ENCODE measurements around the gene MBD2. TPM values are rescaled to one million over a fixed set of nuclear protein-coding genes. Genes with fewer than 3 reads are reported as not detected.

The MBD2 gene
- total RNA-seq, 1 experiment from 2014 or later: 37.0 TPM

DNA sequence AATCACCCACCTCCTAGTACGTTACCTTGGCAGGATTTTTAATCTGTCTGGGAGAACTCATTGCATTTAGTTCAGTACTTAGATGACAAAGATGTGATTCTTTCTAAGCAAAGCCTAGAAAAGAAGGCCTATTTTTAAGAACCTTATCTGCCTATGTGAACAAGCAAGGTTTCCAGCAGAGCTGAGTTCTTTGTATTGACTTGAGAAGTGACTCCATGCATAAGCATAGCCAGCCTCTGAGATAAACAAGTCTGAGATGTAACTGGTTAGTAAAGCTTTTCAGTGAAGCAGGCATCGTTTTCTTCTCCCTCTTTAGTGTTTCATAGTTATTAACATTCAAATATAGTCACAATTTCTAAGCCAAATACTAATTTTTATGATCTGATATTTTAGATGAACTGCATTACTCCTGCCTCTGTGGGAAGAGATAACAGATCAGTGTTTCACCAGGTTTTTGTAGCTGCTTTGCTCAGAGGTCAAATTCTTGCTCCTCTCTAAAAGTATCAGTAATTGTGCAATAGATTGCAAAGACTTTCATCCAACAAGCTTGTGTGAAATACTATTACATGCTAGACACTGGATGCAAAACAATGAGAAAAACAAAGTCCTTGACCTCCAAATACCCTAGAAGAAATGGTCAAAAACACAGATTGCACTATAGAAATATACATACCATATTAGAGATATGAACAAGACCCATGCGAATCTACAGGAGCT, 107.8 kb downstream of the MBD2 start:
- Histone ChIP-seq H4K20me1 (ENCODE audit: low read length) (no peaks in the 10 kb centered on the region), H3K79me2 (ENCODE audit: low read length) (no peaks in the 10 kb centered on the region), H3K4me3 (ENCODE audit: low read length) (no peak overlapping the region), H3K4me2 (ENCODE audit: low read length) (no peak overlapping the region), H3K27ac (ENCODE audit: low read length) (no peak overlapping the region), H3F3A (ENCODE audit: low read length, unreplicated experiment) (no peaks in the 10 kb centered on the region), H3K9me2 (replicated peaks; ENCODE audit: low read length) (no peaks in the 10 kb centered on the region), H3K4me1 (ENCODE audit: insufficient read depth, low read length) (no peaks in the 10 kb centered on the region), H3K9ac (ENCODE audit: low read length) (no peak overlapping the region), H3K27me3 (ENCODE audit: low read length) (peaks cover 9% of the 10 kb centered on the region; the same call in 1 of the 2 replicates), H2AFZ (ENCODE audit: low read length) (no peak overlapping the region), H3K9me3 (ENCODE audit: low read length) (no peaks in the 10 kb centered on the region), H3K36me3 (ENCODE audit: low read depth, low read length) (no peaks in the 10 kb centered on the region)
- TF ChIP-seq, protein P1, sequence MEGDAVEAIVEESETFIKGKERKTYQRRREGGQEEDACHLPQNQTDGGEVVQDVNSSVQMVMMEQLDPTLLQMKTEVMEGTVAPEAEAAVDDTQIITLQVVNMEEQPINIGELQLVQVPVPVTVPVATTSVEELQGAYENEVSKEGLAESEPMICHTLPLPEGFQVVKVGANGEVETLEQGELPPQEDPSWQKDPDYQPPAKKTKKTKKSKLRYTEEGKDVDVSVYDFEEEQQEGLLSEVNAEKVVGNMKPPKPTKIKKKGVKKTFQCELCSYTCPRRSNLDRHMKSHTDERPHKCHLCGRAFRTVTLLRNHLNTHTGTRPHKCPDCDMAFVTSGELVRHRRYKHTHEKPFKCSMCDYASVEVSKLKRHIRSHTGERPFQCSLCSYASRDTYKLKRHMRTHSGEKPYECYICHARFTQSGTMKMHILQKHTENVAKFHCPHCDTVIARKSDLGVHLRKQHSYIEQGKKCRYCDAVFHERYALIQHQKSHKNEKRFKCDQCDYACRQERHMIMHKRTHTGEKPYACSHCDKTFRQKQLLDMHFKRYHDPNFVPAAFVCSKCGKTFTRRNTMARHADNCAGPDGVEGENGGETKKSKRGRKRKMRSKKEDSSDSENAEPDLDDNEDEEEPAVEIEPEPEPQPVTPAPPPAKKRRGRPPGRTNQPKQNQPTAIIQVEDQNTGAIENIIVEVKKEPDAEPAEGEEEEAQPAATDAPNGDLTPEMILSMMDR (conservative IDR thresholded peaks at IDR 0.05; ENCODE audit: low read depth, low read length): no peak
- TF ChIP-seq EZH2 (IDR thresholded peaks at IDR 0.05; ENCODE audit: low read length, unreplicated experiment): no peak
- no peak for TF ChIP-seq EZH2phosphoT487 (IDR thresholded peaks at IDR 0.05; ENCODE audit: borderline replicate concordance, low read length)
- BruUV-seq (replicated peaks): no TSS peak
- no peak for DNase-seq
- no peak for ATAC-seq
- POLR2A ChIA-PET (ENCODE audit: unreplicated experiment): no interaction called here
- intact Hi-C loops (cut with micrococcal nuclease): loop anchor here (5.0 kb wide), 1 partner anchor 74 kb away; no protein-coding TSS in a partner anchor
- CTCF ChIA-PET: no interaction called here

DNA sequence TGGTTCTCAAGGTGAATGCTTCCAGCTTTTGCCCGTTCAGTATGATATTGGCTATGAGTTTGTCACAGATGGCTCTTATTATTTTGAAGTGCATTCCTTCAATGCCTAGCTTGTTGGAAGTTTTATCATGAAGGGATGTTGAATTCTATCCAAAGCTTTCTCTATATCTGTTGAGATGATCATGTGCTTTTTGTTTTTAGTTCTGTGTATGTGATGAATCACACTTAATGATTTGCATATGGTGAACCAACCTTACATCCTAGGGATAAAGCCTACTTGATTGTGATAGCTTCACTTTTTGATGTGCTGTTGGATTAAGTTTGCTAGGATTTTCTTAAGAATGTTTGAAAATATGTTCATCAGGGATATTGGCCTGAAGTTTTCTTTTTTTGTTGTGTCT, 112.1 kb downstream of the MBD2 start:
- Histone ChIP-seq H4K20me1 (ENCODE audit: low read length) (no peaks in the 10 kb centered on the region), H3K4me1 (ENCODE audit: insufficient read depth, low read length) (no peaks in the 10 kb centered on the region), H3K4me3 (ENCODE audit: low read length) (no peak overlapping the region), H3K9me3 (ENCODE audit: low read length) (no peaks in the 10 kb centered on the region), H3K27me3 (ENCODE audit: low read length) (peaks cover 9% of the 10 kb centered on the region; the same call in 1 of the 2 replicates), H3F3A (ENCODE audit: low read length, unreplicated experiment) (no peaks in the 10 kb centered on the region), H3K4me2 (ENCODE audit: low read length) (no peak overlapping the region), H3K9ac (ENCODE audit: low read length) (no peak overlapping the region), H2AFZ (ENCODE audit: low read length) (no peak overlapping the region), H3K79me2 (ENCODE audit: low read length) (no peaks in the 10 kb centered on the region), H3K36me3 (ENCODE audit: low read depth, low read length) (no peaks in the 10 kb centered on the region), H3K9me2 (replicated peaks; ENCODE audit: low read length) (no peaks in the 10 kb centered on the region), H3K27ac (ENCODE audit: low read length) (no peak overlapping the region)
- TF ChIP-seq EZH2 (IDR thresholded peaks at IDR 0.05; ENCODE audit: low read length, unreplicated experiment): no peak
- TF ChIP-seq, protein P1 (conservative IDR thresholded peaks at IDR 0.05; ENCODE audit: low read depth, low read length): no peak
- TF ChIP-seq EZH2phosphoT487 (IDR thresholded peaks at IDR 0.05; ENCODE audit: borderline replicate concordance, low read length): no peak
- intact Hi-C loops (cut with micrococcal nuclease): no loop called here
- DNase-seq: no peak
- ATAC-seq: no peak
- ChIA-PET POLR2A (ENCODE audit: unreplicated experiment) (no interaction called here), CTCF (no interaction called here)
- no TSS peak for BruUV-seq (replicated peaks)

DNA sequence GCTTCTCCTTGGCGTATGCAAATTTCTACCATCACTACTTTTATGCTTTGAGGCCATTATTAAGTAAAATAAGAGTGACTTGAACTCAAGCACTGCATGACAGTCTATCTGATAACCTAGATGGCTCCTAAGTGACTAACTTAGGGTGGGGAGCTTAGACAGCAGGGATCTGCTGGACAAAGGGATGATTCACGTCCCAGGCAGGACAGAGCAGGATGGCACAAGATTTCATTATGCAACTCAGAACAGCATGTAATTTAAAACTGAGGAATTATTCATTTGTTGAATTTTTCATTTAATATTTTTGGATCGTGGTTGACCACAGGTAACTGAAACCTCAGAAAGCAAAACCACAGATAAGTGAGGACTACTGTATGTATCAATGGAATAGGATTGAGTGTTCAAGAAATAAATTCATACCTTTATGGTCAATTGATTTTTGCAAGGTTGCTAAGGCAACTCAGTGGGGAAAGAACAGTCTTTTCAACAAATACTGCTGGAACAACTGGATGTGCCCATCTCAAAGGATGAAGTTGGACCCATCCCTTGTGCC, 115.3 kb downstream of the MBD2 start:
- ATAC-seq (no peak), DNase-seq (peak; percentile 48)
- Histone ChIP-seq H3K9ac (ENCODE audit: low read length) (no peak overlapping the region), H3K9me3 (ENCODE audit: low read length) (no peaks in the 10 kb centered on the region), H3K9me2 (replicated peaks; ENCODE audit: low read length) (no peaks in the 10 kb centered on the region), H3F3A (ENCODE audit: low read length, unreplicated experiment) (no peaks in the 10 kb centered on the region), H3K4me2 (ENCODE audit: low read length) (no peak overlapping the region), H3K36me3 (ENCODE audit: low read depth, low read length) (no peaks in the 10 kb centered on the region), H3K79me2 (ENCODE audit: low read length) (no peaks in the 10 kb centered on the region), H3K4me3 (ENCODE audit: low read length) (no peak overlapping the region), H3K27ac (ENCODE audit: low read length) (no peak overlapping the region), H3K4me1 (ENCODE audit: insufficient read depth, low read length) (no peaks in the 10 kb centered on the region), H3K27me3 (ENCODE audit: low read length) (0 out of 2 replicates have a peak, but pooled peaks cover 9% of the 10 kb centered on the region), H2AFZ (ENCODE audit: low read length) (no peak overlapping the region), H4K20me1 (ENCODE audit: low read length) (no peaks in the 10 kb centered on the region)
- TF ChIP-seq, protein P1 (conservative IDR thresholded peaks at IDR 0.05; ENCODE audit: low read depth, low read length): no peak
- no peak for TF ChIP-seq EZH2phosphoT487 (IDR thresholded peaks at IDR 0.05; ENCODE audit: borderline replicate concordance, low read length)
- no peak for TF ChIP-seq EZH2 (IDR thresholded peaks at IDR 0.05; ENCODE audit: low read length, unreplicated experiment)
- ChIA-PET POLR2A (ENCODE audit: unreplicated experiment) (no interaction called here), CTCF (no interaction called here)
- intact Hi-C loops (cut with micrococcal nuclease): no loop called here
- BruUV-seq (replicated peaks): no TSS peak
